ENCODE results near the gene SRP68.

SRP68 gene

GRCh38 chr17:76102944-76103273 lies 30.6 kb upstream of the SRP68 start:
- ChIA-PET CTCF (interaction anchor here (1.0 to 2.6 kb wide), 6 partner anchors 16 to 197 kb away, joined by 3 to 18 read pairs (median 4); no protein-coding TSS in a partner anchor), POLR2A (interaction anchor here (0.7 kb wide), 1 partner anchor 178 kb away, joined by 3 read pairs; no protein-coding TSS in a partner anchor)
- DNase-seq (ENCODE audit: extremely low spot score) = no peak
- TF ChIP-seq CTCF (IDR thresholded peaks at IDR 0.05; ENCODE audit: control extremely low read depth, extremely low read depth, low read depth, missing control alignments) = no peak

DNA sequence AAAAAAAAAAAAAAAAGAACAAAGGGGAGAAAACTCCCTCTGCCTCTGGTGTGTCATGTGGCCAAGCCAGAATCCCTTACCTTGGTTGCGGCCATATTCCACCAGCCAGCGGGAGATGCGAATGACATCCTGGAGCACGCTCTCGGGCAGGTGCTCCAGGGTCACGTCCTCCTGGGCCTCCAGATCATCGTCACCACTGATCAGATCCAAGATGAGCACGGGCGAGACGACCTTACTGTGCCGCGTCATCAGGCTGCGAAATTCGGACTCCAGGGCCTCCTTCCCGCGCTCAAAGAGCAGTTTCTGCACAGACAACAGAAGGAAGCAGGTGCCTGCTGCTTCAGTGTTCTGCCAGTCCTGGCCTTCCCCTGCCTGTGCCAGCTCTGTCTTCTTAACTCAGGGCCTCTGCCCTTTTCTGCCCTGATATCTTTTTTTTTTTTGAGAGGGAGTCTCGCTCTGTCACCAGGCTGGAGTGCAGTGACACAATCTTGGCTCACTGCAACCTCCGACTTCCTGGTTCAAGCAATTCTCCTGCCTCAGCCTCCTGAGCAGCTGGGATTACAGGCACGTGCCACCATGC lies 25.5 kb upstream of the SRP68 start:
- TF ChIP-seq CTCF (IDR thresholded peaks at IDR 0.05; ENCODE audit: control extremely low read depth, extremely low read depth, low read depth, missing control alignments) = no peak
- CTCF ChIA-PET = no interaction called here
- POLR2A ChIA-PET = no interaction called here
- DNase-seq (ENCODE audit: extremely low spot score) = no peak

DNA sequence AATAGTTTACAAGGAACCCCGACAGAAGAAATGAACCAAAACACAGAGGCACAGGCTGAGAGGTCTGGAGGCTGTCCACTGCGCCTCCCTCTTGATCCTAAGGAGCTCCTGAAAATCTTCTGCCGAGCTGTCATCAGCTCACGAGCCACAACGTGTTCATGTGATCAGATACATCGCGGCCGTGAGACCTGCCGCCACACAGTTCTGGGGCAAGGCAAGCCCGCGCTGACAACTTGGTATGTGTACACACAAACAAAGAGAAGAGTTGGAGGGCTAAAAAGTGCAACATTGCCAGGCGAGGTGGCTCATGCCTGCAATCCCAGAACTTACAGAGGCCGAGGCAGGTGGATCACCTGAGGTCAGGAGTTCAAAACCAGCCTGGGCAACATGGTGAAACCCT lies 23.6 kb upstream of the SRP68 start:
- TF ChIP-seq CTCF (IDR thresholded peaks at IDR 0.05; ENCODE audit: control extremely low read depth, extremely low read depth, low read depth, missing control alignments) = no peak
- CTCF ChIA-PET = interaction anchor here (1.0 to 2.4 kb wide), 8 partner anchors 10 to 183 kb away, joined by 3 to 8 read pairs (median 4); partner anchors contain the start of gene CDK3
- POLR2A ChIA-PET = interaction anchor here (0.6 kb wide), 1 partner anchor 260 kb away, joined by 3 read pairs; no protein-coding TSS in a partner anchor

DNA sequence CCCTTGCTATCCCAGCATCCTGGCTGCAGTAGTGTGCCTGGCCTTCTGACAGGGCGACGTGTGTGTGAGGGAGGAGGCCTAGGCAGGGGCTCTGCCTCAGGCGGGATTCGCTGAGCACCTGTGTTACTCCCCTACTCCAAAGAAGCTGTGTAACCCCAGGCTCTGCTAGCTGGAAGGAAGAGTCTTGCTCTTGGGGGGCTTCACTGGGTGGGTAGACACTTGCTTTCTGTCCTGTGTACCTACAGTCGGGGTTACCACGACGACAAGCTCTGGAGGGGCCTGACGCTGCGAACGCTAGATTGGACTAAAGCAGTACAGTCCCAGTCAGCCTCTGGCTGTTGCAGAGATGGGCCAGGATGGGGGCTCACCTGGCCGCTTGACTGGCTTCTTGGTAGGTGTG lies 21.7 kb upstream of the SRP68 start:
- no peak for DNase-seq (ENCODE audit: extremely low spot score)
- ChIA-PET CTCF (interaction anchor here (0.9 to 1.4 kb wide), 3 partner anchors 89 to 209 kb away, joined by 3 read pairs; no protein-coding TSS in a partner anchor), POLR2A (interaction anchor here (0.6 kb wide), 1 partner anchor 13 kb away, joined by 3 read pairs; no protein-coding TSS in a partner anchor)
- TF ChIP-seq CTCF (IDR thresholded peaks at IDR 0.05; ENCODE audit: control extremely low read depth, extremely low read depth, low read depth, missing control alignments) = no peak

More for the DNA sequence above, 23.6 kb upstream of the SRP68 start:
- DNase-seq (ENCODE audit: extremely low spot score) = no peak

GRCh38 chr17:76092526-76093413 lies 20.5 kb upstream of the SRP68 start:
- CTCF ChIA-PET = interaction anchor here (0.8 to 1.6 kb wide), 3 partner anchors 33 to 210 kb away, joined by 3 to 4 read pairs (median 3); no protein-coding TSS in a partner anchor
- DNase-seq (ENCODE audit: extremely low spot score) = no peak
- POLR2A ChIA-PET = no interaction called here
- no peak for TF ChIP-seq CTCF (IDR thresholded peaks at IDR 0.05; ENCODE audit: control extremely low read depth, extremely low read depth, low read depth, missing control alignments)

DNA sequence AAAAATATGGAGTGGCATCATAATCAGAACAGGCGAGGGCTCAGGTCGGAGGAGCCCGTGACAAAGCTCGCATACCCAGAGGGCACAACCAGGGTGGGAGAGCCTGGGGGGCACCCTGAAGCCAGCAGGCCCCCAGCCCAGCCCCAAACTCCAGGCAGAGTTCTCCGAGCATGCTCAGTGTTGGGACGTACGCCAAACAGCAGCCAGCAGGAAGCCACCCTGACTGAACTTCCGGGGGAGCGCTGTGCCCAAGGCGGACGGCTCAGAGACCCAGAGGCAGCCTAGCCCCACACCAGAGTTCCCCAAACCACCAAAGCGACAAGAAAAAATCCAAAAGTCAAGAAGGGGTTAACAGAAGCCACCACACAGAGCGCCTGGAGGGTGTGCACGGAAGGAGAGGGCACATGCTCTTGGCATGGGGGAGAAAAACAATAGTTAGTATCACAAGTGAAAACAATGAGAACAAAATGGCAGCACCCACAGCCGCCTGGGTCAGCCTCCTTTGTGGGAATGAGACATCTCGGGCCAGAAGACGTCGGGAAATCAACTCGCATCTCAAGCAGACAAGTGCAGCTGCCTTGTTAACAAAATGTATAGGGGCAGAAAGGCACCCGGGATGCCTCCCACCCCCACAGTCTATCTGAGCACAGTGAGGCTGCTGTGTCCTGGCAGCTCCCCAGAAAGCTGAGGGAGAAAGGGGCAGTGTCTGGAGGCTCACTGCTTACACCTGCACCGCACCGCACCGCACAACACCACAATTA lies 19.4 kb upstream of the SRP68 start:
- CTCF ChIA-PET = interaction anchor here (1.6 kb wide), 1 partner anchor 34 kb away, joined by 4 read pairs; no protein-coding TSS in a partner anchor
- no peak for TF ChIP-seq CTCF (IDR thresholded peaks at IDR 0.05; ENCODE audit: control extremely low read depth, extremely low read depth, low read depth, missing control alignments)
- no peak for DNase-seq (ENCODE audit: extremely low spot score)
- POLR2A ChIA-PET = no interaction called here

All from GM10248 (cell line).